Measurements from ENCODE around the gene FGF16. TPM values are rescaled to one million over a fixed set of nuclear protein-coding genes. Genes with fewer than 3 reads are reported as not detected.
A peak's percentile ranks its signal among the peaks of the same experiment; 100 is the strongest.

FGF16 gene
- total and polyA plus RNA-seq, 10 donors = not detected

GRCh38 chrX:77444075-77444474 is 3.1 kb upstream of the FGF16 start:
- WGBS, 5 donors = 55 to 100% (median 83%) methylated on average over 1 of the region's 1 CpG
- intact Hi-C loops (cut with DNase I; ENCODE audit: low total_unique reads) = no loop called here

DNA sequence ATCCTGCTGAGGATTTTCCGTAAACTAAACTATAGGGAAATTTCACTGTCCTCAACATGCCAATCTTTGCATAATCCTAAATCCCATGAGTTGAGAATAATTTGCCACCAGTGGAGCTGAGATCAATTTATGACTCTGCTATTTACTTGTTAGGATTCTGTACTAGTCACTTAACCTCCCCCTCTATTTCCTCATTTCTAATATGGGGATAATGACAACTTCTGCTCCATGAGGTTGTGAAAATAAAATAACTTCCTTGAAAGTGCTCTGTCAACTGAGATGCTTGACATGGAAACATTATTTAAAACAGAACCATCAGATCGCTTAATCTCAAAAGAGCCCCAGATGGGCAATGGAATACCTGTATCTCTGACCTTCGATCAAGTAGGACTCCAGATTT is 2.6 kb upstream of the FGF16 start:
- TF ChIP-seq POLR2A (IDR thresholded peaks at IDR 0.05) (no peak), POLR2AphosphoS5 (IDR thresholded peaks at IDR 0.05) (no peak)
- TF ChIP-seq, protein P1, sequence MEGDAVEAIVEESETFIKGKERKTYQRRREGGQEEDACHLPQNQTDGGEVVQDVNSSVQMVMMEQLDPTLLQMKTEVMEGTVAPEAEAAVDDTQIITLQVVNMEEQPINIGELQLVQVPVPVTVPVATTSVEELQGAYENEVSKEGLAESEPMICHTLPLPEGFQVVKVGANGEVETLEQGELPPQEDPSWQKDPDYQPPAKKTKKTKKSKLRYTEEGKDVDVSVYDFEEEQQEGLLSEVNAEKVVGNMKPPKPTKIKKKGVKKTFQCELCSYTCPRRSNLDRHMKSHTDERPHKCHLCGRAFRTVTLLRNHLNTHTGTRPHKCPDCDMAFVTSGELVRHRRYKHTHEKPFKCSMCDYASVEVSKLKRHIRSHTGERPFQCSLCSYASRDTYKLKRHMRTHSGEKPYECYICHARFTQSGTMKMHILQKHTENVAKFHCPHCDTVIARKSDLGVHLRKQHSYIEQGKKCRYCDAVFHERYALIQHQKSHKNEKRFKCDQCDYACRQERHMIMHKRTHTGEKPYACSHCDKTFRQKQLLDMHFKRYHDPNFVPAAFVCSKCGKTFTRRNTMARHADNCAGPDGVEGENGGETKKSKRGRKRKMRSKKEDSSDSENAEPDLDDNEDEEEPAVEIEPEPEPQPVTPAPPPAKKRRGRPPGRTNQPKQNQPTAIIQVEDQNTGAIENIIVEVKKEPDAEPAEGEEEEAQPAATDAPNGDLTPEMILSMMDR (IDR thresholded peaks at IDR 0.05 in 8 of 11, conservative IDR thresholded peaks at IDR 0.05 in 3 of 11) = no peak
- no peak overlapping the region for H3K27ac ChIP-seq
- peaks cover 0 to 34% (median 26%) of the 10 kb centered on the region in 7 donors for H3K27me3 ChIP-seq (replicated peaks in 1 of 7)
- peaks cover 0 to 26% (median 20%) of the 10 kb centered on the region in 6 donors for H3K4me1 ChIP-seq
- intact Hi-C loops (cut with DNase I; ENCODE audit: low total_unique reads) = no loop called here
- DNase-seq = no peak
- no peaks in the 10 kb centered on the region for H3K9me3 ChIP-seq
- WGBS, 5 donors = 61 to 67% (median 63%) methylated on average over 3 of the region's 3 CpGs
- H3K4me3 ChIP-seq = no peak overlapping the region
- no peaks in the 10 kb centered on the region for H3K36me3 ChIP-seq

More at GRCh38 chrX:77444075-77444474, 3.1 kb upstream of the FGF16 start:
- H3K27me3 ChIP-seq (replicated peaks in 1 of 7) = peaks cover 0 to 34% (median 26%) of the 10 kb centered on the region in 7 donors
- no peaks in the 10 kb centered on the region for H3K9me3 ChIP-seq
- DNase-seq = no peak
- no peaks in the 10 kb centered on the region for H3K36me3 ChIP-seq
- TF ChIP-seq POLR2AphosphoS5 (IDR thresholded peaks at IDR 0.05) (no peak), POLR2A (IDR thresholded peaks at IDR 0.05) (no peak)
- TF ChIP-seq, protein P1 (IDR thresholded peaks at IDR 0.05 in 8 of 11, conservative IDR thresholded peaks at IDR 0.05 in 3 of 11) = no peak
- no peak overlapping the region for H3K4me3 ChIP-seq
- peaks cover 0 to 26% (median 20%) of the 10 kb centered on the region in 6 donors for H3K4me1 ChIP-seq
- no peak overlapping the region for H3K27ac ChIP-seq

GRCh38 chrX:77446029-77446585 is 1.1 kb upstream of the FGF16 start:
- Histone ChIP-seq H3K4me1 (peaks cover 0 to 26% (median 20%) of the 10 kb centered on the region in 6 donors), H3K27me3 (replicated peaks in 1 of 7) (peaks cover 0 to 34% (median 26%) of the 10 kb centered on the region in 7 donors), H3K9me3 (no peaks in the 10 kb centered on the region), H3K27ac (no peak overlapping the region), H3K4me3 (peak overlapping the region in 6 of 8 donors; percentile 8 to 60 (median 25)), H3K36me3 (no peaks in the 10 kb centered on the region)
- 0 to 37% (median 4%) methylated on average over 10 to 27 of the region's 27 CpGs for WGBS, 5 donors
- TF ChIP-seq POLR2A (IDR thresholded peaks at IDR 0.05) (no peak), POLR2AphosphoS5 (IDR thresholded peaks at IDR 0.05) (peak in 1 of 3 donors; percentile 50)
- TF ChIP-seq, protein P1 (IDR thresholded peaks at IDR 0.05 in 8 of 11, conservative IDR thresholded peaks at IDR 0.05 in 3 of 11) = peak in 3 of 11 experiments; percentile 10 to 18 (median 12)
- intact Hi-C loops (cut with DNase I; ENCODE audit: low total_unique reads) = no loop called here
- no peak for DNase-seq

GRCh38 chrX:77447653-77448569 is 722 bp downstream of the FGF16 start:
- 0 to 45% (median 14%) methylated on average over 8 to 73 of the region's 73 CpGs for WGBS, 5 donors
- no peak for TF ChIP-seq POLR2AphosphoS5 (IDR thresholded peaks at IDR 0.05)
- TF ChIP-seq, protein P1 (IDR thresholded peaks at IDR 0.05 in 8 of 11, conservative IDR thresholded peaks at IDR 0.05 in 3 of 11) = no peak
- no peak for TF ChIP-seq POLR2A (IDR thresholded peaks at IDR 0.05)
- peak overlapping the region in 7 of 8 donors; percentile 8 to 60 (median 23) for H3K4me3 ChIP-seq
- H3K9me3 ChIP-seq = no peaks in the 10 kb centered on the region
- H3K36me3 ChIP-seq = no peaks in the 10 kb centered on the region
- H3K27me3 ChIP-seq (replicated peaks in 1 of 7) = peaks cover 0 to 34% (median 26%) of the 10 kb centered on the region in 7 donors
- no peak overlapping the region for H3K27ac ChIP-seq
- intact Hi-C loops (cut with DNase I; ENCODE audit: low total_unique reads) = no loop called here
- peaks cover 0 to 26% (median 20%) of the 10 kb centered on the region in 6 donors for H3K4me1 ChIP-seq
- DNase-seq = peak; percentile 74

Data from spleen (tissue), 11 donors.